Muscle layer of duodenum (tissue), 2 donors: ENCODE results near the gene ACAA1.
A peak's percentile ranks its signal among the peaks of the same experiment; 100 is the strongest.

Experiments used
- H3K27ac ChIP-seq: one replicate; pipeline ENCODE4 v1.7.0; 2013; ENCODE audit warnings: mild to moderate bottlenecking, low read length
- H3K27me3 ChIP-seq: one replicate; pipeline ENCODE4 v1.7.0; 2013; ENCODE audit warnings: low read depth, mild to moderate bottlenecking, control low read depth, low read length
- H3K36me3 ChIP-seq, 2 donors: one replicate each; pipeline ENCODE4 v1.7.0; 2013; ENCODE audit warnings: low read length in 2 of 2, control low read depth in 1 of 2, mild to moderate bottlenecking in 1 of 2; ENCODE audit not compliant: insufficient read depth in 2 of 2, control insufficient read depth in 1 of 2
- H3K4me1 ChIP-seq, 2 donors: one replicate each; pipeline ENCODE4 v1.7.0; 2013; ENCODE audit warnings: low read length in 2 of 2, mild to moderate bottlenecking in 2 of 2, control low read depth in 1 of 2, moderate library complexity in 1 of 2; ENCODE audit not compliant: insufficient read depth in 2 of 2, control insufficient read depth in 1 of 2
- H3K4me3 ChIP-seq, 2 donors: one replicate each; pipeline ENCODE4 v1.7.0; 2013; ENCODE audit warnings: low read length in 2 of 2, low read depth in 1 of 2, mild to moderate bottlenecking in 1 of 2
- H3K9me3 ChIP-seq, 2 donors: one replicate each; pipeline ENCODE4 v1.7.0; 2013; ENCODE audit warnings: low read length in 2 of 2, control low read depth in 1 of 2, mild to moderate bottlenecking in 1 of 2; ENCODE audit not compliant: control insufficient read depth in 1 of 2
- donor health status: healthy.

ACAA1 gene

GRCh38 chr3:38133209-38133556, 3.7 kb downstream of the ACAA1 start:
- H3K27ac ChIP-seq = peak overlapping the region; percentile 48
- peaks cover 14 to 21% of the 10 kb centered on the region in 2 donors for H3K4me1 ChIP-seq
- H3K9me3 ChIP-seq = no peaks in the 10 kb centered on the region
- no peak overlapping the region for H3K4me3 ChIP-seq
- H3K27me3 ChIP-seq = no peaks in the 10 kb centered on the region
- H3K36me3 ChIP-seq = peaks cover 49 to 51% of the 10 kb centered on the region in 2 donors

- Histone ChIP-seq H3K4me3 (no peak overlapping the region), H3K27ac (no peak overlapping the region), H3K27me3 (no peaks in the 10 kb centered on the region), H3K9me3 (no peaks in the 10 kb centered on the region), H3K36me3 (peaks cover 62 to 65% of the 10 kb centered on the region in 2 donors), H3K4me1 (peaks cover 8 to 18% of the 10 kb centered on the region in 2 donors)
Observed at GRCh38 chr3:38131621-38132369, 5.1 kb downstream of the ACAA1 start.

- H3K27me3 ChIP-seq = no peaks in the 10 kb centered on the region
- H3K27ac ChIP-seq = no peak overlapping the region
- H3K9me3 ChIP-seq = no peaks in the 10 kb centered on the region
- peaks cover 8 to 12% of the 10 kb centered on the region in 2 donors for H3K4me1 ChIP-seq
- peaks cover 74 to 76% of the 10 kb centered on the region in 2 donors for H3K36me3 ChIP-seq
- H3K4me3 ChIP-seq = no peak overlapping the region
Observed at GRCh38 chr3:38130631-38131065, 6.3 kb downstream of the ACAA1 start.

GRCh38 chr3:38129058-38129457, 7.9 kb downstream of the ACAA1 start:
- no peaks in the 10 kb centered on the region for H3K27me3 ChIP-seq
- H3K9me3 ChIP-seq = no peaks in the 10 kb centered on the region
- H3K4me3 ChIP-seq = no peak overlapping the region
- no peak overlapping the region for H3K27ac ChIP-seq
- H3K4me1 ChIP-seq = peaks cover 6 to 7% of the 10 kb centered on the region in 2 donors
- peaks cover 83 to 91% of the 10 kb centered on the region in 2 donors for H3K36me3 ChIP-seq

- peaks cover 82 to 89% of the 10 kb centered on the region in 2 donors for H3K36me3 ChIP-seq
Observed at GRCh38 chr3:38128303-38128655, 8.6 kb downstream of the ACAA1 start.

GRCh38 chr3:38127611-38128302, 9.2 kb downstream of the ACAA1 start:
- H3K27ac ChIP-seq = no peak overlapping the region
- peaks cover 82 to 91% of the 10 kb centered on the region in 2 donors for H3K36me3 ChIP-seq
- H3K4me1 ChIP-seq = peaks cover 0 to 5% of the 10 kb centered on the region in 2 donors
- no peaks in the 10 kb centered on the region for H3K27me3 ChIP-seq
- no peak overlapping the region for H3K4me3 ChIP-seq
- no peaks in the 10 kb centered on the region for H3K9me3 ChIP-seq

More at GRCh38 chr3:38128303-38128655, 8.6 kb downstream of the ACAA1 start:
- Histone ChIP-seq H3K4me1 (peaks cover 2 to 5% of the 10 kb centered on the region in 2 donors), H3K27ac (no peak overlapping the region), H3K27me3 (no peaks in the 10 kb centered on the region), H3K4me3 (no peak overlapping the region), H3K9me3 (no peaks in the 10 kb centered on the region)

GRCh38 chr3:38126121-38126892, 10.6 kb downstream of the ACAA1 start:
- Histone ChIP-seq H3K4me1 (peaks cover 0 to 5% of the 10 kb centered on the region in 2 donors), H3K27me3 (no peaks in the 10 kb centered on the region), H3K36me3 (peaks cover 75 to 94% of the 10 kb centered on the region in 2 donors), H3K27ac (no peak overlapping the region), H3K9me3 (no peaks in the 10 kb centered on the region), H3K4me3 (no peak overlapping the region)

GRCh38 chr3:38125305-38126120, 11.4 kb downstream of the ACAA1 start:
- Histone ChIP-seq H3K9me3 (no peaks in the 10 kb centered on the region), H3K4me1 (peaks cover 0 to 3% of the 10 kb centered on the region in 2 donors), H3K27ac (no peak overlapping the region), H3K36me3 (peaks cover 69 to 95% of the 10 kb centered on the region in 2 donors), H3K27me3 (no peaks in the 10 kb centered on the region), H3K4me3 (no peak overlapping the region)

GRCh38 chr3:38124324-38125122, 12.4 kb downstream of the ACAA1 start:
- H3K36me3 ChIP-seq = peaks cover 62 to 94% of the 10 kb centered on the region in 2 donors

GRCh38 chr3:38122712-38123290, 14.1 kb downstream of the ACAA1 start:
- Histone ChIP-seq H3K9me3 (no peaks in the 10 kb centered on the region), H3K4me3 (no peak overlapping the region), H3K27ac (no peak overlapping the region), H3K36me3 (peaks cover 53 to 78% of the 10 kb centered on the region in 2 donors), H3K4me1 (no peaks in the 10 kb centered on the region), H3K27me3 (no peaks in the 10 kb centered on the region)

More at GRCh38 chr3:38124324-38125122, 12.4 kb downstream of the ACAA1 start:
- H3K9me3 ChIP-seq = no peaks in the 10 kb centered on the region
- H3K4me3 ChIP-seq = no peak overlapping the region
- no peaks in the 10 kb centered on the region for H3K4me1 ChIP-seq
- H3K27me3 ChIP-seq = no peaks in the 10 kb centered on the region
- no peak overlapping the region for H3K27ac ChIP-seq
